ENCODE measurements around the gene PCDH15. TPM values are rescaled to one million over a fixed set of nuclear protein-coding genes. Genes with fewer than 3 reads are reported as not detected.
A peak's percentile ranks its signal among the peaks of the same experiment; 100 is the strongest.

PCDH15 gene
- total and polyA plus RNA-seq, 2 of the 8 experiments (the other 6 are each of a cell fraction or from before 2014, with no cell fraction given), result 0.11 TPM; not detected in 1

DNA sequence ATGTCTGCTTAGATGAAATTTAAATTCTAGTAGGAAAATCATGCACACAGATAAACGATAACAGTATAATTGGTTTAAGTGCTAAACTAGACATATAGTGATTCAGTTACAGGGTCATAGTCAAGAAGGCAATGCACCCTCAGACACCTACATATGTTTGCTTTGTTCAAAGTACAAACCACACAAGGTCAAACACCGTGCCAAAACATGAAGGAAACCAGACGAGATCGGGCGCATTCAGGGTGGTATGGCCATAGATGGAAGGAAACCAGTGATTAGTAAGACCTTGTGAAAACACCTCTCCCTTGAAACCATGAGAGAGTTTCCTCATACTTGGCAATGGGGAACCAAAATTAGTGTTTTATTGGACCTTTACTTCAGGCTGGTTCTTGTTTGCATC lies 906.9 kb downstream of the PCDH15 start:
- no peak for TF ChIP-seq CTBP2 (IDR thresholded peaks at IDR 0.05; ENCODE audit: borderline replicate concordance, insufficient read depth, insufficient read length, low read length)
- TF ChIP-seq RNF2 (IDR thresholded peaks at IDR 0.05; ENCODE audit: borderline replicate concordance, low read depth, low read length, missing control alignments, poor library complexity, severe bottlenecking), result no peak
- no peak for TF ChIP-seq EZH2 (IDR thresholded peaks at IDR 0.05; ENCODE audit: low read depth, low read length, severe bottlenecking)
- TF ChIP-seq TAF7 (optimal IDR thresholded peaks at IDR 0.05; ENCODE audit: borderline replicate concordance, low read depth, low read length), result no peak
- no peak overlapping the region for H2AK5ac ChIP-seq (ENCODE audit: low read depth, low read length)
- H4K5ac ChIP-seq (ENCODE audit: insufficient read length, low read depth, low read length), result no peak overlapping the region
- no peak overlapping the region for H2BK120ac ChIP-seq (replicated peaks; ENCODE audit: low read depth, low read length)
- no peaks in the 10 kb centered on the region for H3K9me3 ChIP-seq (ENCODE audit: insufficient read depth in 2 of 2, low read depth in 1 of 2, low read length in 1 of 2)
- H4K8ac ChIP-seq (ENCODE audit: extremely low read depth, insufficient read depth, low read length), result no peak overlapping the region
- H3K4me1 ChIP-seq (replicated peaks in 1 of 4; ENCODE audit: control insufficient read depth in 3 of 4, insufficient read depth in 4 of 4, low read length in 3 of 4), result no peaks in the 10 kb centered on the region
- 88% methylated on average over 5 of the region's 5 CpGs; no CpG with 5 or more reads in 1 of the 2 experiments for WGBS, 2 experiments (ENCODE audit: extremely low coverage in 1 of 2, insufficient coverage in 1 of 2, insufficient read length in 1 of 2, insufficient replicate concordance in 2 of 2, low coverage in 1 of 2, low lambda C conversion rate in 2 of 2, missing lambda C conversion rate in 1 of 2)
- no peak overlapping the region for H3K23ac ChIP-seq (ENCODE audit: insufficient read length)
- CTCF ChIA-PET (ENCODE audit: partially characterized antibody), result no interaction called here
- H2BK20ac ChIP-seq (ENCODE audit: low read length), result no peak overlapping the region
- H3K79me2 ChIP-seq (ENCODE audit: control insufficient read depth in 1 of 2, insufficient read depth in 2 of 2, low read length in 2 of 2), result no peaks in the 10 kb centered on the region
- H3K79me1 ChIP-seq (ENCODE audit: low read depth, low read length), result no peaks in the 10 kb centered on the region
- no peak overlapping the region for H2BK15ac ChIP-seq (ENCODE audit: low read length)
- no peaks in the 10 kb centered on the region for H4K20me1 ChIP-seq (replicated peaks in 1 of 2; ENCODE audit: control insufficient read depth in 1 of 2, insufficient read depth in 2 of 2, low read length in 2 of 2)
- POLR2A ChIA-PET (ENCODE audit: partially characterized antibody), result no interaction called here
- H2BK12ac ChIP-seq (ENCODE audit: low read depth, low read length), result no peak overlapping the region
- H2BK5ac ChIP-seq (ENCODE audit: low read depth, low read length), result no peak overlapping the region
- H3K23me2 ChIP-seq (ENCODE audit: low read depth, low read length), result no peaks in the 10 kb centered on the region
- H3K56ac ChIP-seq (replicated peaks; ENCODE audit: insufficient read length, low read depth, low read length), result no peak overlapping the region
- H3K9ac ChIP-seq (replicated peaks in 1 of 4; ENCODE audit: extremely low read depth in 1 of 4, low read depth in 3 of 4, low read length in 3 of 4), result no peak overlapping the region
- no peak overlapping the region for H3K18ac ChIP-seq (ENCODE audit: extremely low read depth, low read length)
- H3K4ac ChIP-seq (replicated peaks; ENCODE audit: insufficient read length, low read depth, low read length), result no peak overlapping the region
- no peak for DNase-seq (ENCODE audit: low read depth in 1 of 2, low spot score in 2 of 2)
- no peak overlapping the region for H3K4me2 ChIP-seq (ENCODE audit: insufficient read depth in 1 of 2, low read depth in 2 of 2, low read length in 2 of 2)
- no peak overlapping the region for H3K14ac ChIP-seq (ENCODE audit: insufficient read length)
- H3K27me3 ChIP-seq (replicated peaks in 1 of 4; ENCODE audit: control insufficient read depth in 3 of 4, extremely low read depth in 1 of 4, insufficient read depth in 3 of 4, low read length in 3 of 4), result no peaks in the 10 kb centered on the region
- no peak overlapping the region for H3K27ac ChIP-seq (ENCODE audit: low read depth, low read length)
- H2AFZ ChIP-seq (ENCODE audit: low read length), result peak overlapping the region; percentile 72; the same call in 1 of the 2 replicates
- H4K91ac ChIP-seq (replicated peaks; ENCODE audit: insufficient read length, low read length), result no peak overlapping the region
- FAIRE-seq, result no peak
- H3K4me3 ChIP-seq (ENCODE audit: extremely low read depth in 1 of 4, insufficient read depth in 2 of 4, low read depth in 3 of 4, low read length in 4 of 4), result no peak overlapping the region
- no peaks in the 10 kb centered on the region for H3K36me3 ChIP-seq (ENCODE audit: control insufficient read depth in 2 of 4, insufficient read depth in 4 of 4, low read length in 3 of 4)
